Kidney (tissue), 14 donors: ENCODE results near the gene ESD. TPM values are rescaled to one million over a fixed set of nuclear protein-coding genes. Genes with fewer than 3 reads are reported as not detected.
"Not testable (repeated sequence)": the region's sequence is repeated elsewhere in the genome, so short reads cannot be mapped to it uniquely, and the experiment has no call there.

Experiments
- DNase-seq, 5 donors: peaks; one replicate each; pipeline ENCODE4 v3.0.0-alpha.2; 2013 to 2020
- FAIRE-seq: peaks from 2 replicates; lab custom pipeline; 2012; peaks lifted over from hg19 to GRCh38; lab: Jason Lieb, UNC
- H3K27ac ChIP-seq, 2 donors: one replicate each; pipeline ENCODE4 v1.7.0; 2013; ENCODE audit warnings: low read depth in 2 of 2, low read length in 2 of 2, inconsistent platforms in 1 of 2
- H3K27me3 ChIP-seq: one replicate; pipeline ENCODE4 v1.7.1; 2013; ENCODE audit warnings: low read length, inconsistent platforms; ENCODE audit not compliant: control insufficient read depth, insufficient read depth
- H3K36me3 ChIP-seq, 3 donors: one replicate each; pipeline versions ENCODE4 v1.7.0 to v1.7.1; 2013; ENCODE audit warnings: low read length in 3 of 3, control low read depth in 1 of 3, inconsistent platforms in 1 of 3; ENCODE audit not compliant: insufficient read depth in 3 of 3, control insufficient read depth in 2 of 3
- H3K4me1 ChIP-seq, 3 donors: one replicate each; pipeline versions ENCODE4 v1.7.0 to v1.7.1; 2013; ENCODE audit warnings: low read length in 3 of 3, inconsistent platforms in 1 of 3, low read depth in 1 of 3; ENCODE audit not compliant: control insufficient read depth in 2 of 3, insufficient read depth in 2 of 3
- H3K4me3 ChIP-seq, 3 donors: one replicate each; pipeline versions ENCODE4 v1.7.0 to v1.8.1; 2013; ENCODE audit warnings: low read length in 3 of 3, control low read depth in 1 of 3, inconsistent platforms in 1 of 3
- H3K9ac ChIP-seq, 3 donors: one replicate each; pipeline versions ENCODE4 v1.7.0 to v1.7.1; 2013; ENCODE audit warnings: low read length in 3 of 3, control low read depth in 1 of 3, inconsistent platforms in 1 of 3
- H3K9me3 ChIP-seq, 3 donors: one replicate each; pipeline versions ENCODE4 v1.7.0 to v1.7.1; 2013; ENCODE audit warnings: low read length in 3 of 3, control low read depth in 1 of 3, inconsistent platforms in 1 of 3; ENCODE audit not compliant: control insufficient read depth in 2 of 3, insufficient read depth in 1 of 3
- intact Hi-C: fragments of 100-400 bp; cut with DNase I; formaldehyde crosslinking; loops from one replicate; pipeline ENCODE4 v1.11.1; 2022
- polyA plus RNA-seq: library from polyadenylated mRNA; stranded (reverse); fragments of 350-450 nt; fragmentation: Illumina TruSeq; extraction: RNeasy Lipid Tissue Mini Kit (QIAGEN cat#74804); gene quantifications from one replicate; pipeline ENCODE4 v1.2.3, GENCODE V29; 2014; ENCODE audit warnings: low read depth, low replicate concordance; ENCODE audit not compliant: insufficient read depth
- total RNA-seq: library from RNA; stranded (reverse); fragmentation: NEBNext Ultra II Directional; extraction: Animal tissue kit (Norgen Biotek cat#: 25700); gene quantifications from one replicate; pipeline ENCODE4 v1.2.1, GENCODE V29; 2021
- TF ChIP-seq, protein P1 (sequence below): IDR thresholded peaks from 3 replicates; pipeline ENCODE4 v1.5.1; 2012; ENCODE audit warnings: mild to moderate bottlenecking, moderate library complexity, borderline replicate concordance; ENCODE audit not compliant: insufficient read depth; ENCODE audit errors: extremely low read depth
- donor health status: control.
- donor health status: control.
- donor health status: control.
- donor health status: control.
- donor health status: control.
- donor health status: DM: yes; HTN: yes; CAD: no.
- donor health status: Normal renal cell carcinoma (clear cell type).

The ESD gene
- total and polyA plus RNA-seq, 2 donors from 2014 or later = 98.5 to 179 TPM

DNA sequence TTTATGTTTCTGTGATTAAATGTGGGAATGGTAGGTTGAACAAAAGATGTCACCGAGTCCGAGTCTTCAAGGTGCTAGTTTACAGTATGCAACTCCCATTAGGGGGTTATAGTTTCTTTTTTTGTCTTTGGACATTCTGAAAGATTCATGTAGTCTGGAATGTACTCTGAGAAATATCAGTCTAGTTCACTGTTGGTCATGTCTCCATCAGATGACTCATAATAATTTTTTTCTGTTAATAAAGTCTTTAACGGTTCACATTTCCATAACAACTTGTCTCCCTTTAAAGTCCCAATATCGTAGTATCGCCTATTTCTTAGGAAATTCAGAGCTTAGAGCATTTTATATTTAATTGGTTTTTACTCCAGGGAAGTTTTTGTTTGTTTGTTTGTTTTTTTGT, 13.5 kb upstream of the ESD start:
- Histone ChIP-seq H3K36me3 (no peaks in the 10 kb centered on the region), H3K27me3 (no peaks in the 10 kb centered on the region), H3K9ac (no peak overlapping the region), H3K27ac (no peak overlapping the region), H3K4me3 (no peak overlapping the region), H3K4me1 (no peaks in the 10 kb centered on the region), H3K9me3 (peaks cover 0 to 14% (median 2%) of the 10 kb centered on the region in 3 donors)
- DNase-seq (no peak), FAIRE-seq (no peak)
- TF ChIP-seq, protein P1, sequence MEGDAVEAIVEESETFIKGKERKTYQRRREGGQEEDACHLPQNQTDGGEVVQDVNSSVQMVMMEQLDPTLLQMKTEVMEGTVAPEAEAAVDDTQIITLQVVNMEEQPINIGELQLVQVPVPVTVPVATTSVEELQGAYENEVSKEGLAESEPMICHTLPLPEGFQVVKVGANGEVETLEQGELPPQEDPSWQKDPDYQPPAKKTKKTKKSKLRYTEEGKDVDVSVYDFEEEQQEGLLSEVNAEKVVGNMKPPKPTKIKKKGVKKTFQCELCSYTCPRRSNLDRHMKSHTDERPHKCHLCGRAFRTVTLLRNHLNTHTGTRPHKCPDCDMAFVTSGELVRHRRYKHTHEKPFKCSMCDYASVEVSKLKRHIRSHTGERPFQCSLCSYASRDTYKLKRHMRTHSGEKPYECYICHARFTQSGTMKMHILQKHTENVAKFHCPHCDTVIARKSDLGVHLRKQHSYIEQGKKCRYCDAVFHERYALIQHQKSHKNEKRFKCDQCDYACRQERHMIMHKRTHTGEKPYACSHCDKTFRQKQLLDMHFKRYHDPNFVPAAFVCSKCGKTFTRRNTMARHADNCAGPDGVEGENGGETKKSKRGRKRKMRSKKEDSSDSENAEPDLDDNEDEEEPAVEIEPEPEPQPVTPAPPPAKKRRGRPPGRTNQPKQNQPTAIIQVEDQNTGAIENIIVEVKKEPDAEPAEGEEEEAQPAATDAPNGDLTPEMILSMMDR = no peak
- intact Hi-C loops = no loop called here

DNA sequence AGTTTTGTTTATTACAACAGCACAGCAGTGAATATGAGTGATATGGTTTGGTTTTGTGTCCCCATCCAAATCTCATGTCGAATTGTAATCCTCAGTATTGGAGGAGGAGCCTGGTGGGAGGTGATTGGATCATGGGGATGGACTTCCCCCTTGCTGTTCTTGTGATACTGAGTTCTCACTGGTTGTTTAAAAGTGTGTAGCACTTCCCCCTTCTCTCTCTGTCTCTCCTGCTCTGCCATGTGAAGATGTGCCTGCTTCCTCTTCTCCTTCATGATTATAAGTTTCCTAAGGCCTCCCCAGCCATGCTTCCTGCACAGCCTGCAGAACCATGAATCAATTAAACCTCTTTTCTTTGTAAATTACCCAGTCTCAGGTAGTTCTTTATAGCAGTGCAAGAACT, 8.0 kb upstream of the ESD start:
- H3K4me1 ChIP-seq, H3K27ac ChIP-seq, H3K9me3 ChIP-seq, H3K36me3 ChIP-seq, DNase-seq, intact Hi-C loops, H3K9ac ChIP-seq, H3K4me3 ChIP-seq, FAIRE-seq, H3K27me3 ChIP-seq: not testable (repeated sequence)

DNA sequence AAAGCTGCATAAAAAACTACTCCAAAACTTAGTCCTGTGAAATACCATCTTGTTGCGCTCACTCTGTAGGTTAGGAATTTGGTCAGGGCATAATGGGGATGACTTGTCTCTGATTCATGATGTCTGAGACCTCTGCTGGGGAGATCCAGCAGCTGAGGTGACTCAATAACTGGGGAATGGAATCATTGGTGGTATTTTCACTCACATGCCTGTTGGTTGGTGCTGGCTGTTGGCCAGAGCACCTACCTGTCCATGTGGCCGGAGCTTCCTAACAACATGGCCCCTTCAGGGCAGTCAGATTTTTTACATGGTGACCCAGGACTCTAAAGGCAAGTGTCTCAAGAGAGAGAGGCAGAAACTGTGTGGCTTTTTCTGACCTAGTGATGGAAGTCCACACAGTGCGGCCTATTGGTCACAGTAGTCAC, 7.4 kb upstream of the ESD start:
- intact Hi-C loops = no loop called here
- no peak for DNase-seq
- no peaks in the 10 kb centered on the region for H3K36me3 ChIP-seq
- no peak overlapping the region for H3K9ac ChIP-seq
- H3K9me3 ChIP-seq = no peaks in the 10 kb centered on the region
- no peak overlapping the region for H3K4me3 ChIP-seq
- TF ChIP-seq, protein P1 = no peak
- no peaks in the 10 kb centered on the region for H3K4me1 ChIP-seq
- no peaks in the 10 kb centered on the region for H3K27me3 ChIP-seq
- H3K27ac ChIP-seq = no peak overlapping the region
- no peak for FAIRE-seq

DNA sequence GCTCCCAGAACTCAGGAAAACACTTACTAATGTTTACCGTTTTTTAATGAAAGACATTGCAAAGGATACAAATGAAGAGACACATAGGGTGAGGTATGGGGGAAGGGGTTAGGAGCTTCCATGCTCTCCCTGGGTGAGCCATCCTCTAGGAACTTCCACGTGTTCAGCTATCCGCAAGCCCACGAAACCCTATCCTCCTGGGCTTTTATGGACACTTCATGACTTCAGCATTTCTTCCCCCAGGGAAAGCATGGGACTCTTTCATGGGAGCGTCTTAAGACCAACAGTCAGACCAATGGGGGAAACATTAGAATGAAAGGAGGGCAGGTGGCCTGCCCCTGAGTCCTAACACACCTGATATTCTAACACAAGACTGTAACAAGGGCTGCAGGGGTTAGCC, 6.6 kb upstream of the ESD start:
- no peaks in the 10 kb centered on the region for H3K9me3 ChIP-seq
- TF ChIP-seq, protein P1 = no peak
- FAIRE-seq = no peak
- H3K4me1 ChIP-seq = no peaks in the 10 kb centered on the region
- no peak for DNase-seq
- intact Hi-C loops = no loop called here
- no peak overlapping the region for H3K9ac ChIP-seq
- H3K4me3 ChIP-seq = no peak overlapping the region
- no peak overlapping the region for H3K27ac ChIP-seq
- H3K36me3 ChIP-seq = no peaks in the 10 kb centered on the region
- no peaks in the 10 kb centered on the region for H3K27me3 ChIP-seq
